Nephron progenitor cell (in vitro differentiated cells): ENCODE data around the gene ADAMTS16.

Experiments
- DNase-seq: peaks from one replicate; pipeline ENCODE4 v3.0.0; 2021
- H3K27ac Mint-ChIP-seq: 2 replicates; pipeline ENCODE4 v1.8.0; 2021; ENCODE audit warnings: mild to moderate bottlenecking, moderate library complexity, mixed read lengths
- H3K27me3 Mint-ChIP-seq: 2 replicates; pipeline ENCODE4 v1.8.0; 2021; ENCODE audit warnings: mild to moderate bottlenecking, low read depth, mixed read lengths; ENCODE audit not compliant: poor library complexity
- H3K36me3 Mint-ChIP-seq: 2 replicates; pipeline ENCODE4 v1.8.0; 2021; ENCODE audit warnings: low read depth, mixed read lengths
- H3K4me1 Mint-ChIP-seq: 2 replicates; pipeline ENCODE4 v1.8.0; 2021; ENCODE audit warnings: mixed read lengths
- H3K4me3 Mint-ChIP-seq: 2 replicates; pipeline ENCODE4 v1.8.0; 2021; ENCODE audit warnings: mild to moderate bottlenecking, moderate library complexity, mixed read lengths
- H3K9me3 Mint-ChIP-seq: 2 replicates; pipeline ENCODE4 v1.8.0; 2021; ENCODE audit warnings: mild to moderate bottlenecking, moderate library complexity, mixed read lengths
- TF ChIP-seq, protein P1 (sequence below): fragments of 200-600 bp; sonication (generic); IDR thresholded peaks from 2 replicates; pipeline ENCODE4 v1.5.0; 2021; ENCODE audit warnings: antibody characterized with exemption

The ADAMTS16 gene

DNA sequence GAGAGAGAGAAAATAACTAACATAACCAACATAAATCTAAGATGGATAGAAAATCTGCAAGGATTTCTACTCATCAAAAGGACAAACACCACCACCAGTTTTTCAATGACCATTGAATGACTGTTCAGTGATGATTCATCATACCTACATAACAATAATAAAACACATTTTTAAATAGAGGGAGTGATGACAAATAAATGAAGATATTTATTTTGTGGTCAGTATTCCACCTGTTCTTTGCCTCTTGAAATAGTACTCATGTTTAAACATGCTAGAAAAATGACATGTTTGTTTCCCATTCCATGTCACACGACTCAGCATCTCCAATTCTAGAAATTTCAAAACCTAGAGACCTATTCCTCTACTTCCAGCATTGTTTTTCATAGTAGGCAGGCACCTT is 34.6 kb upstream of the ADAMTS16 start:
- H3K27me3 Mint-ChIP-seq = no peaks in the 10 kb centered on the region
- peaks cover 11% of the 10 kb centered on the region for H3K9me3 Mint-ChIP-seq
- H3K4me3 Mint-ChIP-seq = no peak overlapping the region
- H3K27ac Mint-ChIP-seq = no peak overlapping the region
- DNase-seq = no peak
- H3K4me1 Mint-ChIP-seq = no peaks in the 10 kb centered on the region
- TF ChIP-seq, protein P1, sequence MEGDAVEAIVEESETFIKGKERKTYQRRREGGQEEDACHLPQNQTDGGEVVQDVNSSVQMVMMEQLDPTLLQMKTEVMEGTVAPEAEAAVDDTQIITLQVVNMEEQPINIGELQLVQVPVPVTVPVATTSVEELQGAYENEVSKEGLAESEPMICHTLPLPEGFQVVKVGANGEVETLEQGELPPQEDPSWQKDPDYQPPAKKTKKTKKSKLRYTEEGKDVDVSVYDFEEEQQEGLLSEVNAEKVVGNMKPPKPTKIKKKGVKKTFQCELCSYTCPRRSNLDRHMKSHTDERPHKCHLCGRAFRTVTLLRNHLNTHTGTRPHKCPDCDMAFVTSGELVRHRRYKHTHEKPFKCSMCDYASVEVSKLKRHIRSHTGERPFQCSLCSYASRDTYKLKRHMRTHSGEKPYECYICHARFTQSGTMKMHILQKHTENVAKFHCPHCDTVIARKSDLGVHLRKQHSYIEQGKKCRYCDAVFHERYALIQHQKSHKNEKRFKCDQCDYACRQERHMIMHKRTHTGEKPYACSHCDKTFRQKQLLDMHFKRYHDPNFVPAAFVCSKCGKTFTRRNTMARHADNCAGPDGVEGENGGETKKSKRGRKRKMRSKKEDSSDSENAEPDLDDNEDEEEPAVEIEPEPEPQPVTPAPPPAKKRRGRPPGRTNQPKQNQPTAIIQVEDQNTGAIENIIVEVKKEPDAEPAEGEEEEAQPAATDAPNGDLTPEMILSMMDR = no peak
- H3K36me3 Mint-ChIP-seq = no peaks in the 10 kb centered on the region

DNA sequence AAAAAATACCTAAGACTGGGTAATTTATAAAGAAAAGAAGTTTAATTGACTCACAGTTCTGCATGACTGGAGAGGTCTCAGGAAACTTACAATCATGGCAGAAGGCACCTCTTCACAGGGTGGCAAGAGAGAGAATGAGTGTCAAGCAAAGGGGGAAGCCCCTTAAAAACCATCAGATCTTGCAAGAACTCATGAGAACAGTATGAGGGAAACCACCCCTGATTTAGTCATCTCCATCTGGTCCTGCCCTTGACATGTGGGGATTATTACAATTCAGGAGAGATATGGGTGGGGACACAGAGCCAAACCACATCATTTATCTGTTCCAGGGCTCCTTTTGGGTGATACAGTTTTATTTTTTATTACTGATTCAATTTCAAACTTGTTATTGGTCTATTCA is 23.2 kb upstream of the ADAMTS16 start:
- Mint-ChIP-seq H3K27me3 (peaks cover 9% of the 10 kb centered on the region), H3K4me1 (no peaks in the 10 kb centered on the region), H3K36me3 (no peaks in the 10 kb centered on the region), H3K4me3 (no peak overlapping the region), H3K27ac (no peak overlapping the region), H3K9me3 (peaks cover 51% of the 10 kb centered on the region)
- DNase-seq = no peak
- TF ChIP-seq, protein P1 = no peak

DNA sequence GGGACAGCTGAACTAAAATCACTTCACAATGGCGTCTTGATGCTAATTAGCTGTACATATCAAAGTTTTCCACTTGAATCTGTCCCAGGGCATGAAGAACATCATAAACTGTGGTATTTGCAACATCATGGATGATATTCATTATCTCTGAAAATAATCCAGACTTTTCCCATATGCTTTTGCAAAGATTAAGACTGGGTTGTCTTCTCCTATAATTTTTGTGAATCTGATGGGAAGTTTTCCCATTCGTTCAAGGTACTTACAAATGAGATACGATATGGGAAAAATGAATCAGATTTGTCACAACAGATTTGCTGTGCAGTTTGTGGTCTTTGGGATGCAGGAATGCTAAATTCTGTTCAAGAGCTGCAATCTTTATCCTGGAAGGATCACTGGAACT is 17.4 kb upstream of the ADAMTS16 start:
- Mint-ChIP-seq H3K9me3 (peaks cover 20% of the 10 kb centered on the region), H3K36me3 (no peaks in the 10 kb centered on the region), H3K4me1 (no peaks in the 10 kb centered on the region), H3K27ac (no peak overlapping the region), H3K27me3 (peaks cover 3% of the 10 kb centered on the region), H3K4me3 (no peak overlapping the region)
- TF ChIP-seq, protein P1 = no peak
- DNase-seq = no peak

DNA sequence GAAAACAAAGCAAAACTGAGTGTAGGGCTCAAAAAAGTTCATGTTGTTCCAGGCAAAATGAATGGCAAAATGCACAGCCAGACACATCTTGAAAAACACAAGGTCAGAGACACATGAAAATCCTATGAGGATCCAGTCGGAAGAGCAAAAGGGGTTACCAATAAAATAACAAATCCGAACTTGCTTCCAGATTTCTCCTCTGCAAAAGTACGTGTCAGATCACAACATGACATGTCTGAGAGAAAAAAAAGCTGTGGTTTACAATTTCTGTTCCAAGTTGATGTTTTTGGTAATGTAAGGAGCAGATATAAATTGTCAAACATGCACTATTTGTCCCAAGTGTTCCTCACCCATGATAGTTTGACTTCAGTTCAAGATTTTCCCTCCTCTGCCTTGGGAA is 15.9 kb upstream of the ADAMTS16 start:
- H3K4me3 Mint-ChIP-seq = no peak overlapping the region
- peaks cover 5% of the 10 kb centered on the region for H3K9me3 Mint-ChIP-seq
- H3K36me3 Mint-ChIP-seq = no peaks in the 10 kb centered on the region
- peaks cover 1% of the 10 kb centered on the region for H3K27me3 Mint-ChIP-seq
- peaks cover 6% of the 10 kb centered on the region for H3K4me1 Mint-ChIP-seq
- no peak for DNase-seq
- no peak overlapping the region for H3K27ac Mint-ChIP-seq
- TF ChIP-seq, protein P1 = no peak

DNA sequence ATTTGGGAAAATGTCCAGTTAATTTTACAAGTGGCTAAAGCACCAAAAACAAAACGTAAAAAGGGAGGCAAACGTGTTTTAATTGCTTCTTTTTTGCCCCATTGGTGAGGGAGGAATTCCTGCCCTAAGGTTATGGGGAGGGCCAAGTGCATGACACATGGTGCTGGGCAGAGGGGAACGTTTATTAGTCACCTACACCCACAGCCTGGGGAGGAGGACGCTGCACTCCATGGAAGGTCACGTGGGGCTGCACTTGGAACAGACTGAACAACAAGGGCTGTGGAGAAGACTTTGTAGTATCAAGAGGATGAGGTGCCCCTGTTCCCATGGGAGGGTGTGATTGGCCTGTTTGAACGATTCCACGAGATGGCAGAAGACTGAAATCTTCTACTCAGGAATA is 13.7 kb upstream of the ADAMTS16 start:
- Mint-ChIP-seq H3K27ac (no peak overlapping the region), H3K27me3 (no peaks in the 10 kb centered on the region), H3K4me1 (peaks cover 15% of the 10 kb centered on the region), H3K9me3 (no peaks in the 10 kb centered on the region), H3K4me3 (no peak overlapping the region), H3K36me3 (no peaks in the 10 kb centered on the region)
- TF ChIP-seq, protein P1 = no peak
- DNase-seq = no peak

DNA sequence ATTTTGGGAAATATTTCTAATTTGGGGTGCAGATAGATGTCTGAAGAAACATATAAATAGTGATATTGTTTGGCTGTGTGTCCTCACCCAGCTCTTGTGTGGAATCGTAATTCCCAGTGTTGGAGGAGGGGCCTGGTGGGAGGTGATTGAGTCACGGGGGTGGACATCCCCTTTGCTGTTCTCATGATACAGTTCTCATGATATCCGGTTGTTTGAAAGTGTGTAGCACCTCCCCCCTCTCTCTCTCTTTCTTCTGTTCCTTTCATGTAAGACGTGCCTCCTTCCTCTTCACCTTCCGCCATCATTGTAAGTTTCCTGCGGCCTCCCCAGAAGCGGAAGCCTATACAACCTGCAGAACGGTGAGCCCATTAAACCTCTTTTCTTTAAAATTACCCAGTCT is 11.4 kb upstream of the ADAMTS16 start:
- H3K27ac Mint-ChIP-seq = no peak overlapping the region

More for the DNA sequence above, 11.4 kb upstream of the ADAMTS16 start:
- Mint-ChIP-seq H3K4me3 (no peak overlapping the region), H3K27me3 (no peaks in the 10 kb centered on the region), H3K36me3 (peaks cover under 1% of the 10 kb centered on the region), H3K9me3 (peaks cover 3% of the 10 kb centered on the region), H3K4me1 (peaks cover 15% of the 10 kb centered on the region)
- no peak for DNase-seq
- TF ChIP-seq, protein P1 = no peak
